GM13977 (cell line): Measurements from ENCODE around the gene AKAP9.

ENCODE experiments used
- DNase-seq: peaks from one replicate; pipeline ENCODE4 v3.0.0; 2012; ENCODE audit warnings: low spot score
- in situ Hi-C: fragments of 300-500 bp; cut with MboI; formaldehyde crosslinking; loops from one replicate; pipeline ENCODE4 v1.12.0; 2022; ENCODE audit warnings: low sequenced_read_pairs, low pct_unique_long_range_greater_than_20kb, mixed read lengths, inconsistent platforms; ENCODE audit not compliant: unreplicated experiment
- TF ChIP-seq, protein P1 (sequence below): IDR thresholded peaks from 2 replicates; pipeline ENCODE4 v1.5.1; 2012; ENCODE audit warnings: mild to moderate bottlenecking, control low read depth; ENCODE audit not compliant: insufficient read depth; ENCODE audit errors: extremely low read depth, missing control alignments

AKAP9 gene

DNA sequence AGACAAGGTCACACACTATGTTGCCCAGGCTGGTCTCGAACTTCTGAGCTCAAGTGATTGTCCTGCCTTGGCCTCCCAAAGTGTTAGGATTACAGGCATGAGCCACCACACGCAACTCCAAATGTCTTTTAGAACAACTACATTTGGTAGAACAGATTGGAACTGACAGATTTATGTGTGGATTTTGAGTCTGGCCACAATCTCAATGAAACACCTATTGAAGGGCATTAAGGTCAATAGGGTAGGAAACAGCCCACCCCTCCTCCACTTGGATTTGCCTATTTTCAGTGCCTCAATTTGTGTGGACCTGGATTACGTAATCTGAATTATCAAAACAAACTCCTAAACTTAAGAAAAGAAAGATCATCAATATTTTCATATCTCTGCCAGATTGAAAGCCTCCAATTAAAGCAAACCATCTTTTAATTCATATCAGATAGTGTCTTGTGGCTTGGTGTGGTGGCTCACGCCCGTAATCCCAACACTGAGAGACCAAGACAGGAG lies 209.1 kb downstream of the AKAP9 start:
- DNase-seq, result no peak
- TF ChIP-seq, protein P1, sequence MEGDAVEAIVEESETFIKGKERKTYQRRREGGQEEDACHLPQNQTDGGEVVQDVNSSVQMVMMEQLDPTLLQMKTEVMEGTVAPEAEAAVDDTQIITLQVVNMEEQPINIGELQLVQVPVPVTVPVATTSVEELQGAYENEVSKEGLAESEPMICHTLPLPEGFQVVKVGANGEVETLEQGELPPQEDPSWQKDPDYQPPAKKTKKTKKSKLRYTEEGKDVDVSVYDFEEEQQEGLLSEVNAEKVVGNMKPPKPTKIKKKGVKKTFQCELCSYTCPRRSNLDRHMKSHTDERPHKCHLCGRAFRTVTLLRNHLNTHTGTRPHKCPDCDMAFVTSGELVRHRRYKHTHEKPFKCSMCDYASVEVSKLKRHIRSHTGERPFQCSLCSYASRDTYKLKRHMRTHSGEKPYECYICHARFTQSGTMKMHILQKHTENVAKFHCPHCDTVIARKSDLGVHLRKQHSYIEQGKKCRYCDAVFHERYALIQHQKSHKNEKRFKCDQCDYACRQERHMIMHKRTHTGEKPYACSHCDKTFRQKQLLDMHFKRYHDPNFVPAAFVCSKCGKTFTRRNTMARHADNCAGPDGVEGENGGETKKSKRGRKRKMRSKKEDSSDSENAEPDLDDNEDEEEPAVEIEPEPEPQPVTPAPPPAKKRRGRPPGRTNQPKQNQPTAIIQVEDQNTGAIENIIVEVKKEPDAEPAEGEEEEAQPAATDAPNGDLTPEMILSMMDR, result no peak
- in situ Hi-C loops, result no loop called here

DNA sequence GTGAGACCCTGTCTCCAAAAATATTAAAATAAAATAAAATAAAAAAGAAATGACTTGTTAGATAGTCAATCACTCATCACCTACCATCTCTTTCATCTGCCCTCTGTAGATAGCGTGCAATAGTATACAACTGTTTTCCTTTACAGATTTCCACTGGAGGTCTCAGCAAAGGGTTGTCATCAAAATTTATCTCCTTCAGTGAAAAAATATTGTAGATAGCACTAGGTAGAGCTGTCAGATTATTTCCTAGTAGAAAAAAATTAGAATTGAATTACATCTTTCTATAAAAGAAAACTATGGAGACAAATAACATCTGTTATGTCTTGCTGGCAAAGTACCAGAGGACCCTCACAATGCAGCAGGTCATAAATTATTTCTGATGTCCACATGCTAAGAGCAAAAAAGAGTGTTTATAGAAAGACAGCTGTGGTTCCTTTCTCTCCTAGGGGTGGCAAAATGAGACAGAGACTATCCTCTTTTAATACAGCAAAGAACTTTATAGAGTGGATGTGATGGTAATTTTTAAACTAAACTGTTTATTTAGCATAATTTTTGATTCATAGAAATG lies 209.9 kb downstream of the AKAP9 start:
- TF ChIP-seq, protein P1, result no peak
- in situ Hi-C loops, result no loop called here
- no peak for DNase-seq

DNA sequence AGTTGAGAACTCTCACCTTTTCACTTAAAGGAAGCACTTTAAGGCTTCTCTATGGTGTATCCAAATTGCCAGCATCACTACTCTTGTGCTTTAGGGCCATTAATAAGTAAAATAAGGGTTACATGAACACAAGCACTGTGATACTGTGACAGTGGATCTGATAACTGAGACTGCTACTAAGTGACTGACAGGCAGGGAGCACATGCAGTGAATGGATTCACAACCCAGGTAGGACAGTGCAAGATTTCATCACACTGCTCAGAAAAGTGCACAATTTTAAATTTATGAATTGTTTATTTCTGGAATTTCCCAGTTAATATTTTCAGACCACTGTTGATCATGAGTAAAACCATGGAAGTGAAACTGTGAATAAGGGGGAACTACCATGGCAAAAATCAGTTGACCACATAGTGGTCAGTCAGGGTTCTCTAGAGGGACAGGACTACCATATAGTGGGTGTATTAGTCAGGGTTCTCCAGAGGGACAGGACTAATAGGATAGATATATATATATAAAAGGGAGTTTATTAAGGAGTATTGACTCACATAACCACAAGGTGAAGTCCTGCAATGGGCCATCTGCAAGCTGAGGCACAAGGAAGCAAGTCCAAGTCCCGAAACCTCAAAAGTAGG lies 214.6 kb downstream of the AKAP9 start:
- DNase-seq, result no peak
- TF ChIP-seq, protein P1, result no peak
- in situ Hi-C loops, result no loop called here

DNA sequence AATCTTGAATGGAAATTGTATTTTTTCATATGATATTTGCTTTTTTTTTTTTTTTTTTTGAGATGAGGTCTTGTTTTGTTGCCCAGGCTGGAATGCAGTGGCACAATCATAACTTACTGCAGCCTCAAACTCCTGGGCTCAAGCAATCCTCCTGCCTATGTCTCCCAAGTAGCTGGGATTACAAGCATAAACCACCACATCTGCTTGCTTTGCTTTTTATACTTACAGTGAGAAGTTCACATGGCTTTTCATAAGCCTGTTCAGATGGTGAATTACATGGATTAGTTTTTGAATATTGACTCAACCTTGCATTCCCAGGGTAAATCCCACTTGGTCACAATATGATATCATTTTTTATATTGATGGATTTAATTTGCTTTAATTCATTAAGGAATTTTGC lies 216.3 kb downstream of the AKAP9 start:
- no peak for DNase-seq
- in situ Hi-C loops, result no loop called here
- TF ChIP-seq, protein P1, result no peak

DNA sequence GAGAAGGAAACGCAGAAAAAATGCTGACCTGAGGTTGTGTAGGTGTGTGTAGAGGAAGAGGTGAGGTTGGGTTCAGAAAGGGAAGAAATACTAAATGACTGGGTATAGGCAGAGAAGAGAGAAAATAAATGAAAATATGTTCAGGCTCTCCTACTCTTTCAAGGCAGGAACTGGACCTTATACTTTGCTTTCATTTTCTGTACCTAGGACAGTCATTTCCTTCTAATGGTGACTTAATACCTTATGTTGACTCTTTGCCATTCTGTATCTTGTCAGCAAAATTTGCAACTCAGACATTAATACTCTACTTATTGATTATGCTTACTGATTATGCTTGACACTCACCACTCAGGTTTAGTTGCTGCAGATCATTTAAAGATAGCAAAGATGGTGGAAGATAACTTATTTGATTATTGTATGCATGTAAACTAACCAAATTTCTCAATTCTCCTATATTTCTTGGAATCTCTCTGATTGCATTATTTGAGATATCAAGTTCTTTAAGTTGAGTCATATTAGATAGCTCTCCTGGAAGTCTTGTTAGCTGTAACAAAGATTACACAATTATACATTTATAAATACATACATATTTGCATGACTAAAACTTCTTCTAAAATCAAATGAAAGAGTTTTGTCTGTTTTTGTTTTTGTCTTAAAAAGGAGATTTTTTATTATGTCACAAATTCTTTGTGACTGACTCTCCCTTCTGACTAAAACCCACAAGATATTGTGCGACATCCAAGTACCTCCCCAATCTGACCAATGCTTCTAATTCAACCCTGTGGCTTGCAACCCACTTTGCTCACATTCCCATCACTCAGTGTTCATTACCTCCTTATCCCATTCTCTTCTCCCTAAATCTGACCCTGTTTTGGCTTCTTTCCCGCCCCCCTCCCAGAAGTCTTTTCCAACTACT lies 218.3 kb downstream of the AKAP9 start:
- TF ChIP-seq, protein P1, result no peak
- in situ Hi-C loops, result no loop called here
- DNase-seq, result no peak
